Neural crest cell (in vitro differentiated cells): Measurements from ENCODE around the gene CCDC69. TPM values are rescaled to one million over a fixed set of nuclear protein-coding genes. Genes with fewer than 3 reads are reported as not detected.
A peak's percentile ranks its signal among the peaks of the same experiment; 100 is the strongest.

Experiments used
- DNase-seq: peaks from one replicate; pipeline ENCODE4 v3.0.0; 2021; ENCODE audit warnings: low read depth, mixed read lengths, low spot score
- H3K27ac Mint-ChIP-seq: one replicate; pipeline ENCODE4 v1.8.0; 2021; ENCODE audit warnings: mild to moderate bottlenecking, mixed read lengths; ENCODE audit not compliant: unreplicated experiment
- H3K27me3 Mint-ChIP-seq: 2 replicates; pipeline ENCODE4 v1.8.0; 2021; ENCODE audit warnings: low read depth, mild to moderate bottlenecking, mixed read lengths
- H3K36me3 Mint-ChIP-seq: 2 replicates; pipeline ENCODE4 v1.8.0; 2021; ENCODE audit warnings: low read depth, mild to moderate bottlenecking, mixed read lengths
- H3K4me1 Mint-ChIP-seq: 2 replicates; pipeline ENCODE4 v1.8.0; 2021; ENCODE audit warnings: mixed read lengths
- H3K4me3 Mint-ChIP-seq: one replicate; pipeline ENCODE4 v1.8.0; 2021; ENCODE audit warnings: mild to moderate bottlenecking, mixed read lengths
- H3K9me3 Mint-ChIP-seq: 2 replicates; pipeline ENCODE4 v1.8.0; 2021; ENCODE audit warnings: mixed read lengths
- total RNA-seq: library from RNA; stranded (reverse); gene quantifications from 2 replicates; pipeline ENCODE4 v1.2.1, GENCODE V29; 2021
- TF ChIP-seq, protein P1 (sequence below): fragments of 200-600 bp; sonication (generic); conservative IDR thresholded peaks from 2 replicates; pipeline ENCODE4 v1.5.0; 2021; ENCODE audit warnings: antibody characterized with exemption, mild to moderate bottlenecking

Gene CCDC69
- total RNA-seq, 1 donor from 2014 or later, result 1.7 TPM

- no peaks in the 10 kb centered on the region for H3K9me3 Mint-ChIP-seq
- peaks cover 9% of the 10 kb centered on the region for H3K36me3 Mint-ChIP-seq
- H3K27me3 Mint-ChIP-seq, result no peaks in the 10 kb centered on the region
- no peak for DNase-seq
- H3K27ac Mint-ChIP-seq, result no peak overlapping the region
- TF ChIP-seq, protein P1, sequence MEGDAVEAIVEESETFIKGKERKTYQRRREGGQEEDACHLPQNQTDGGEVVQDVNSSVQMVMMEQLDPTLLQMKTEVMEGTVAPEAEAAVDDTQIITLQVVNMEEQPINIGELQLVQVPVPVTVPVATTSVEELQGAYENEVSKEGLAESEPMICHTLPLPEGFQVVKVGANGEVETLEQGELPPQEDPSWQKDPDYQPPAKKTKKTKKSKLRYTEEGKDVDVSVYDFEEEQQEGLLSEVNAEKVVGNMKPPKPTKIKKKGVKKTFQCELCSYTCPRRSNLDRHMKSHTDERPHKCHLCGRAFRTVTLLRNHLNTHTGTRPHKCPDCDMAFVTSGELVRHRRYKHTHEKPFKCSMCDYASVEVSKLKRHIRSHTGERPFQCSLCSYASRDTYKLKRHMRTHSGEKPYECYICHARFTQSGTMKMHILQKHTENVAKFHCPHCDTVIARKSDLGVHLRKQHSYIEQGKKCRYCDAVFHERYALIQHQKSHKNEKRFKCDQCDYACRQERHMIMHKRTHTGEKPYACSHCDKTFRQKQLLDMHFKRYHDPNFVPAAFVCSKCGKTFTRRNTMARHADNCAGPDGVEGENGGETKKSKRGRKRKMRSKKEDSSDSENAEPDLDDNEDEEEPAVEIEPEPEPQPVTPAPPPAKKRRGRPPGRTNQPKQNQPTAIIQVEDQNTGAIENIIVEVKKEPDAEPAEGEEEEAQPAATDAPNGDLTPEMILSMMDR, result no peak
- peaks cover under 1% of the 10 kb centered on the region for H3K4me1 Mint-ChIP-seq
- no peak overlapping the region for H3K4me3 Mint-ChIP-seq
These were observed 81.0 kb downstream of the CCDC69 start for GRCh38 chr5:151142933-151143332.

GRCh38 chr5:151141535-151141934, 82.4 kb downstream of the CCDC69 start:
- no peak overlapping the region for H3K27ac Mint-ChIP-seq
- no peak overlapping the region for H3K4me3 Mint-ChIP-seq
- TF ChIP-seq, protein P1, result no peak
- DNase-seq, result no peak
- H3K36me3 Mint-ChIP-seq, result peaks cover 16% of the 10 kb centered on the region
- no peaks in the 10 kb centered on the region for H3K27me3 Mint-ChIP-seq
- H3K4me1 Mint-ChIP-seq, result no peaks in the 10 kb centered on the region
- H3K9me3 Mint-ChIP-seq, result no peaks in the 10 kb centered on the region

GRCh38 chr5:151140686-151141459, 83.0 kb downstream of the CCDC69 start:
- Mint-ChIP-seq H3K36me3 (peaks cover 17% of the 10 kb centered on the region), H3K27me3 (no peaks in the 10 kb centered on the region), H3K4me1 (no peaks in the 10 kb centered on the region), H3K4me3 (no peak overlapping the region), H3K27ac (peak overlapping the region; percentile 48), H3K9me3 (no peaks in the 10 kb centered on the region)
- TF ChIP-seq, protein P1, result no peak
- DNase-seq, result no peak

DNA sequence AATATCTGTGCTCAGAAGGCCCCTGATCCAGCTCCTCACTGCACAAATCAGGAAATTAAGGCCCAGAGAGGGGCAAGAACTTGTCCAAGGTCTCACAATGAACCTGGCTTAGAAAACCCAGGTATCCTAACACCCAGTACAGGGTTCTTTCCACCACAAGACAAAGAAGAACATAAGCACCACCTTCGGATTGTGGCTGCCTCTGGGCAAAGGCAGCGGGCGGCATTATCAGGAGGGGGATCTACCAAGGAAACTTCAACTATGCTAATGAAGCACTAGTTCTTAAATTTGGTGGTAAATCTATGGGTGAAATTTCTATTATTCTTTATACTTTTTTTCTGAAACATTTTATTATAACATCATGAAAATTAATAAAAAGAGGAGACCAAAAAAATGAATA, 84.2 kb downstream of the CCDC69 start:
- no peak for DNase-seq
- Mint-ChIP-seq H3K4me1 (no peaks in the 10 kb centered on the region), H3K4me3 (no peak overlapping the region), H3K27me3 (no peaks in the 10 kb centered on the region), H3K36me3 (peaks cover 18% of the 10 kb centered on the region), H3K27ac (no peak overlapping the region), H3K9me3 (no peaks in the 10 kb centered on the region)
- TF ChIP-seq, protein P1, result no peak

DNA sequence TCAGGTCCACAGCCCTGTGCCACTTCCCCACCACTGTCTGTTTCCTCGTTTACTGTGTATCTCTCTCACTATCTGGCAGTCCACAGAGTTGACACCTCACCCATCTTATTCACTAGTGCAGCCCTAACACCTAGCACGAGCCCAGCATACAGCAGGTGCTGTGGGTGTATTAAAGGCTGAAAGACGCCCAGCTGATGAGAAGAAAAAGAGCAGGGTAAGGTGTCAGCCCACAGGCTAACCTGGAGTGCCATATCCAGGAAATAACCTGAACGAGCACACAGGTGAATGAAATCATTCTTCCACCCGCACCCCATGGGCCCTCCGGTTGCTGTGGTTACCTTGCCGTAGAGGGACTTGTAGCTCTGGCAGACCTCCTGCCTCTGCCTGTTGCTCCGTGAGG, 84.9 kb downstream of the CCDC69 start:
- H3K27ac Mint-ChIP-seq, result peak overlapping the region; percentile 39
- TF ChIP-seq, protein P1, result no peak
- no peaks in the 10 kb centered on the region for H3K9me3 Mint-ChIP-seq
- H3K4me3 Mint-ChIP-seq, result no peak overlapping the region
- H3K4me1 Mint-ChIP-seq, result no peaks in the 10 kb centered on the region
- no peak for DNase-seq
- no peaks in the 10 kb centered on the region for H3K27me3 Mint-ChIP-seq
- peaks cover 18% of the 10 kb centered on the region for H3K36me3 Mint-ChIP-seq
